ENCODE data around the gene WFDC6. TPM values are rescaled to one million over a fixed set of nuclear protein-coding genes. Genes with fewer than 3 reads are reported as not detected.

WFDC6 gene
- total and polyA plus RNA-seq, 4 donors = 0.24 to 2.3 (median 1.0) TPM; not detected in 1

Small RNA genes lying within 50 kb of the gene (small RNA-seq; reads per million reads assigned to genes)
- gene AL031663.1 (ENCODE audit: low replicate concordance) (not detected), gene HSPD1P21 (ENCODE audit: low replicate concordance) (not detected), gene RNA5SP485 (ENCODE audit: low replicate concordance) (not detected)

Other genes with a start within 250 kb of the WFDC6 start
- gene RBPJL, start 232.6 kb downstream of the WFDC6 start, total RNA-seq = under 1 TPM in 1 of 2 donors, not detected in 1; 0.12 TPM
- not detected for gene RBPJL, start 232.6 kb downstream of the WFDC6 start, polyA plus RNA-seq
- under 1 TPM; 0.46 to 0.49 TPM for gene MATN4, start 231.2 kb downstream of the WFDC6 start, total RNA-seq
- under 1 TPM; 0.14 to 0.24 TPM for gene MATN4, start 231.2 kb downstream of the WFDC6 start, polyA plus RNA-seq
- 100 to 1,000 TPM; 250 to 313 TPM for gene SDC4, start 191.1 kb downstream of the WFDC6 start, total RNA-seq
- 100 to 1,000 TPM; 239 to 258 TPM for gene SDC4, start 191.1 kb downstream of the WFDC6 start, polyA plus RNA-seq
- gene SYS1, start 176.3 kb downstream of the WFDC6 start, total RNA-seq = 10 to 100 TPM; 21.3 to 45.5 TPM
- gene SYS1, start 176.3 kb downstream of the WFDC6 start, polyA plus RNA-seq = 10 to 100 TPM; 24.9 to 57.5 TPM
- gene TP53TG5, start 161.2 kb downstream of the WFDC6 start, total RNA-seq = not detected
- under 1 TPM; 0.03 to 0.28 TPM for gene TP53TG5, start 161.2 kb downstream of the WFDC6 start, polyA plus RNA-seq
- gene DBNDD2, start 131.2 kb downstream of the WFDC6 start, total RNA-seq = 10 to 100 TPM; 11.7 to 61.1 TPM
- 10 to 100 TPM; 54.6 to 75.4 TPM for gene DBNDD2, start 131.2 kb downstream of the WFDC6 start, polyA plus RNA-seq
- 100 to 1,000 TPM in 1 of 2 donors, 10 to 100 TPM in 1; 33.6 to 107 TPM for gene PIGT, start 123.3 kb downstream of the WFDC6 start, total RNA-seq
- gene PIGT, start 123.3 kb downstream of the WFDC6 start, polyA plus RNA-seq = 10 to 100 TPM; 71.6 to 73.0 TPM
- 100 to 1,000 TPM in 1 of 2 donors, 10 to 100 TPM in 1; 62.8 to 499 TPM for gene WFDC2, start 69.7 kb downstream of the WFDC6 start, total RNA-seq
- 1,000 to 10,000 TPM in 1 of 2 donors, 100 to 1,000 TPM in 1; 547 to 1,020 TPM for gene WFDC2, start 69.7 kb downstream of the WFDC6 start, polyA plus RNA-seq
- gene SPINT3, start 23.9 kb downstream of the WFDC6 start, total RNA-seq = not detected
- under 1 TPM in 1 of 2 donors, not detected in 1; 0.18 TPM for gene SPINT3, start 23.9 kb downstream of the WFDC6 start, polyA plus RNA-seq
- 1 to 10 TPM in 1 of 2 donors, under 1 TPM in 1; 0.09 to 1.3 TPM for gene EPPIN, start 7.9 kb upstream of the WFDC6 start, total RNA-seq
- gene EPPIN, start 7.9 kb upstream of the WFDC6 start, polyA plus RNA-seq = under 1 TPM; 0.13 to 0.53 TPM
- gene WFDC8, start 39.8 kb upstream of the WFDC6 start, total RNA-seq = under 1 TPM in 1 of 2 donors, not detected in 1; 0.26 TPM
- gene WFDC8, start 39.8 kb upstream of the WFDC6 start, polyA plus RNA-seq = not detected
- gene WFDC10A, start 90.3 kb upstream of the WFDC6 start, total RNA-seq = not detected
- not detected for gene WFDC10A, start 90.3 kb upstream of the WFDC6 start, polyA plus RNA-seq
- gene WFDC9, start 91.8 kb upstream of the WFDC6 start, total RNA-seq = not detected
- gene WFDC9, start 91.8 kb upstream of the WFDC6 start, polyA plus RNA-seq = not detected
- gene WFDC11, start 130.8 kb upstream of the WFDC6 start, total RNA-seq = not detected
- not detected for gene WFDC11, start 130.8 kb upstream of the WFDC6 start, polyA plus RNA-seq
- gene WFDC13, start 162.6 kb upstream of the WFDC6 start, total RNA-seq = under 1 TPM in 1 of 2 donors, not detected in 1; 0.17 TPM
- gene WFDC13, start 162.6 kb upstream of the WFDC6 start, polyA plus RNA-seq = under 1 TPM; 0.03 to 0.10 TPM
- 1 to 10 TPM in 1 of 2 donors, not detected in 1; 2.0 TPM for gene WFDC10B, start 165.5 kb upstream of the WFDC6 start, total RNA-seq
- 1 to 10 TPM; 1.5 to 2.0 TPM for gene WFDC10B, start 165.5 kb upstream of the WFDC6 start, polyA plus RNA-seq
- not detected for gene SPINT4, start 182.9 kb upstream of the WFDC6 start, total RNA-seq
- not detected for gene SPINT4, start 182.9 kb upstream of the WFDC6 start, polyA plus RNA-seq

Measured in lung (tissue), 5 donors.